Tibial nerve (tissue), 4 donors: ENCODE results near the gene PXDN. TPM values are rescaled to one million over a fixed set of nuclear protein-coding genes. Genes with fewer than 3 reads are reported as not detected.

Source experiments
- DNase-seq, 2 donors: peaks; one replicate each; pipeline ENCODE4 v3.0.0-alpha.2; 2019; ENCODE audit warnings: low spot score in 2 of 2
- H3K27ac ChIP-seq, 4 donors: fragments of 200-600 bp; sonication (generic) in 3 of 4; one replicate each; pipeline ENCODE4 v1.5.1; 2017 to 2019; ENCODE audit warnings: mild to moderate bottlenecking in 1 of 4
- H3K27me3 ChIP-seq, 2 donors: fragments of 200-600 bp; sonication (generic) in 1 of 2; one replicate each; pipeline versions ENCODE4 v1.5.1 to v1.6.0; 2017 to 2019
- H3K36me3 ChIP-seq, 3 donors: fragments of 200-600 bp; sonication (generic); one replicate each; pipeline ENCODE4 v1.5.1; 2018 to 2019
- H3K4me1 ChIP-seq, 4 donors: fragments of 200-600 bp; sonication (generic) in 3 of 4; one replicate each; pipeline ENCODE4 v1.5.1; 2017 to 2019
- H3K4me3 ChIP-seq, 4 donors: fragments of 200-600 bp; sonication (generic) in 3 of 4; one replicate each; pipeline ENCODE4 v1.5.1; 2017 to 2019; ENCODE audit warnings: mild to moderate bottlenecking in 1 of 4, moderate library complexity in 1 of 4
- H3K9me3 ChIP-seq, 4 donors: fragments of 200-600 bp; sonication (generic) in 3 of 4; one replicate each; pipeline ENCODE4 v1.5.1; 2017 to 2019
- EP300 ChIP-seq, 2 donors: sonication (generic); formaldehyde crosslinking; IDR thresholded peaks; one replicate each; pipeline ENCODE4 v1.6.1; 2017; ENCODE audit warnings: antibody characterized with exemption in 2 of 2, mild to moderate bottlenecking in 1 of 2
- POLR2A ChIP-seq, 2 donors: fragments of 450-650 bp; IDR thresholded peaks; one replicate each; pipeline ENCODE4 v1.6.1; 2017; ENCODE audit warnings: antibody characterized with exemption in 2 of 2, mild to moderate bottlenecking in 2 of 2, moderate library complexity in 2 of 2
- WGBS, 2 donors: methylation state at CpG; one replicate each; pipeline ENCODE4 v1.1.5; 2018; 5-methylcytosine and 5-hydroxymethylcytosine counted together
- total RNA-seq, 4 donors: library from RNA; depleted of rRNA; stranded (reverse); fragments of >200 nt; gene quantifications; one replicate each; pipeline ENCODE4 v1.1.0, GENCODE V29; 2016
- TF ChIP-seq, protein P1 (sequence below), 5 experiments: fragments of 200-600 bp in 3 of 5; fragments of 450-650 bp in 2 of 5; sonication (generic) in 3 of 5; IDR thresholded peaks; one replicate each; pipeline ENCODE4 v1.5.1; 2016 to 2019; ENCODE audit warnings: antibody characterized with exemption in 5 of 5, mild to moderate bottlenecking in 3 of 5, moderate library complexity in 2 of 5

PXDN gene
- total RNA-seq, 4 donors from 2014 or later, result 40.4 to 72.6 (median 52.4) TPM

DNA sequence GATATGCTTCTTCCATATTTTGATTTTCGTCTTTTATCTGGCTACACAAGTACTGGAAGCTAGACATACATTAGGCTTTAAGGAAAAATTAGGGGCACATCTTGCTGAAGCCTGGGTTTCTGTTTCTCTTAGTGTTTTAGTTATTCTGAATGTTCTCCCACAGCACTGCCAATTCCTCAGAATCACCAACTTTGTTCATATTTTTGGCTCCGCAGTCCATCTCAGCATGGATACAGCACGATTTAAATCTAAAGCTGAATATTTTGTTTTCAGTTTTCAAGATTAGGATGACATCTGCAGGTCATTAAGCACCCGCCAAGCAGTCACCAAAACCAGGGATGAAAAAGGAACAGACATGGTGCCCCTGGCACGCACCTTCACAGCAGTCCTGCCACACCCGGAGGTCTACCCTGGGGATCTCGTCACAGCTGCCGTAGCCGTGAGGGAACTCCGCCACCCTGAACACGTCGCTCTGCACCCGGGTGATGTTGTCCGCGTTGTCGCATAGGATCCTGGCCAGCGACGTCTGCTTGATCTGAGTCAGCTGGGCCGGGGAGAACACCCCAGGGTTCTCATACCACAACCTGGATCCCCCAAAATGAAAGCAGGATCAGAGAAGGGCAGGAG is 101.2 kb downstream of the PXDN start:
- DNase-seq, result no peak
- no peak overlapping the region for H3K4me3 ChIP-seq
- H3K36me3 ChIP-seq, result peaks cover 0 to 44% (median 0%) of the 10 kb centered on the region in 3 donors
- 79 to 87% methylated on average over 19 of the region's 19 CpGs for WGBS, 2 donors
- H3K27me3 ChIP-seq, result no peaks in the 10 kb centered on the region
- no peaks in the 10 kb centered on the region for H3K9me3 ChIP-seq
- TF ChIP-seq, protein P1, sequence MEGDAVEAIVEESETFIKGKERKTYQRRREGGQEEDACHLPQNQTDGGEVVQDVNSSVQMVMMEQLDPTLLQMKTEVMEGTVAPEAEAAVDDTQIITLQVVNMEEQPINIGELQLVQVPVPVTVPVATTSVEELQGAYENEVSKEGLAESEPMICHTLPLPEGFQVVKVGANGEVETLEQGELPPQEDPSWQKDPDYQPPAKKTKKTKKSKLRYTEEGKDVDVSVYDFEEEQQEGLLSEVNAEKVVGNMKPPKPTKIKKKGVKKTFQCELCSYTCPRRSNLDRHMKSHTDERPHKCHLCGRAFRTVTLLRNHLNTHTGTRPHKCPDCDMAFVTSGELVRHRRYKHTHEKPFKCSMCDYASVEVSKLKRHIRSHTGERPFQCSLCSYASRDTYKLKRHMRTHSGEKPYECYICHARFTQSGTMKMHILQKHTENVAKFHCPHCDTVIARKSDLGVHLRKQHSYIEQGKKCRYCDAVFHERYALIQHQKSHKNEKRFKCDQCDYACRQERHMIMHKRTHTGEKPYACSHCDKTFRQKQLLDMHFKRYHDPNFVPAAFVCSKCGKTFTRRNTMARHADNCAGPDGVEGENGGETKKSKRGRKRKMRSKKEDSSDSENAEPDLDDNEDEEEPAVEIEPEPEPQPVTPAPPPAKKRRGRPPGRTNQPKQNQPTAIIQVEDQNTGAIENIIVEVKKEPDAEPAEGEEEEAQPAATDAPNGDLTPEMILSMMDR (IDR thresholded peaks at IDR 0.05), result no peak
- TF ChIP-seq EP300 (IDR thresholded peaks at IDR 0.05) (no peak), POLR2A (IDR thresholded peaks at IDR 0.05) (no peak)
- peak overlapping the region; percentile 53 to 84 (median 72) for H3K27ac ChIP-seq
- H3K4me1 ChIP-seq, result peaks cover 0 to 26% (median 5%) of the 10 kb centered on the region in 4 donors

DNA sequence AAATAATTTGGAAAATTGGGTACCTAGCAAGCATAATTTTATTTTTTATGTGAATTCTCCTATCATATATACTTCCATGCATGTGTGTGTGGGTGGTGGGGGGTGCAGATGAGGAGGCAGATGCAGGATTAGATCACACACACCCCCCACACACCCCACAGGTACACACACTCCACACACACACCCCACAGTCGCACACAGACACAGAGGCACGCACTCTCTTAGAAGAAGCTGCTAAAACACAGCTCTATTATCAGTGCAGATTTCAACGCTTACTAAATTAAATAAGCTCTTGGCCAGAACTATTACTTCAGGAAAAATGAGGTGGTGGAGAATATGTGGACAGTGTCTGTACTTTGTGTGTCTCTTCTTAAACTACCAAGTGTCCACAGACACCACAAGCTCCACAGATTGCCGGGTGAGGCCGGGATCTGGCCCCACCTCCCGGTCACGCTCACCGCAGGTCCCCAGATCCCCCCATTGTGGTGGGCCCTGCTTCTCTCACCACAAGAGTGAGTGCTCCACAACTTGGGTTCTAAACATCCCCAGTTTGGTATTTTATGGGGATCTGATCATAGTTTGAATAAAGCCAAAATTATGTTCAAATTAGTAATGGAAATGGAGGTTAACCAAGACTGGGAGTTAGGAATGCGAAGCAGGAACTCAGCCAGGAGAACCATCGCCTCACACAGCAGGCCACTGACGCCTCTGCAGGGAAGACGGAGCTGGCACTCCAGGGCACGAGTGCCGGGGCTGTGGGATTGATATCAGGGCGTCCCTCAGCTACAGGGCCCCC is 102.1 kb downstream of the PXDN start:
- Histone ChIP-seq H3K4me1 (peaks cover 0 to 26% (median 5%) of the 10 kb centered on the region in 4 donors), H3K9me3 (no peaks in the 10 kb centered on the region), H3K36me3 (peaks cover 0 to 42% (median 0%) of the 10 kb centered on the region in 3 donors), H3K27ac (peak overlapping the region; percentile 53 to 84 (median 72)), H3K4me3 (no peak overlapping the region), H3K27me3 (no peaks in the 10 kb centered on the region)
- no peak for DNase-seq
- TF ChIP-seq, protein P1 (IDR thresholded peaks at IDR 0.05), result no peak
- TF ChIP-seq EP300 (IDR thresholded peaks at IDR 0.05) (no peak), POLR2A (IDR thresholded peaks at IDR 0.05) (no peak)
- WGBS, 2 donors, result 61 to 65% methylated on average over 15 of the region's 15 CpGs

DNA sequence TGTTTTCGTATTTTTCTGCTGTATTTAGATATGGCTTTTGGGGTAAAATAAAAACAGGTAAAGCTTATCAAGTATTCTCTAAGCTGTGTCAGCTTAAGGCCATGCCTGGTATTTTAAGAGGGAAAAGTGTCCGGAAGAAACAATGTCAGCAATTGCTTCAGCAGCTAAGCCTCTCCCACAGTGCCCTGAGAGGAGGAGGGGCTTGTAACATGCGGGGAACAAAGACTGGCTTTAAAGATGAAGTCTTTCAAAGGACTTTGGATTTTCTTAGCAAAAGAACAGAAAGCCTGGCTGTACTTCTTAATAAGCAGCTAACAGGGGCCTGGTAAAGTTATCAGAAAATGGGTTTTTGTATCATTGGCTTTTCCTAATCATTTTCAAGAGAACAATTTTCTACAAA is 102.8 kb downstream of the PXDN start:
- Histone ChIP-seq H3K4me1 (peaks cover 0 to 26% (median 5%) of the 10 kb centered on the region in 4 donors), H3K27ac (peak overlapping the region; percentile 53 to 84 (median 72)), H3K4me3 (no peak overlapping the region), H3K27me3 (no peaks in the 10 kb centered on the region), H3K36me3 (peaks cover 0 to 49% (median 0%) of the 10 kb centered on the region in 3 donors), H3K9me3 (no peaks in the 10 kb centered on the region)
- DNase-seq, result no peak
- WGBS, 2 donors, result 39 to 40% methylated on average over 3 of the region's 3 CpGs
- TF ChIP-seq, protein P1 (IDR thresholded peaks at IDR 0.05), result no peak
- peak; percentile 42 to 48 for TF ChIP-seq EP300 (IDR thresholded peaks at IDR 0.05)

DNA sequence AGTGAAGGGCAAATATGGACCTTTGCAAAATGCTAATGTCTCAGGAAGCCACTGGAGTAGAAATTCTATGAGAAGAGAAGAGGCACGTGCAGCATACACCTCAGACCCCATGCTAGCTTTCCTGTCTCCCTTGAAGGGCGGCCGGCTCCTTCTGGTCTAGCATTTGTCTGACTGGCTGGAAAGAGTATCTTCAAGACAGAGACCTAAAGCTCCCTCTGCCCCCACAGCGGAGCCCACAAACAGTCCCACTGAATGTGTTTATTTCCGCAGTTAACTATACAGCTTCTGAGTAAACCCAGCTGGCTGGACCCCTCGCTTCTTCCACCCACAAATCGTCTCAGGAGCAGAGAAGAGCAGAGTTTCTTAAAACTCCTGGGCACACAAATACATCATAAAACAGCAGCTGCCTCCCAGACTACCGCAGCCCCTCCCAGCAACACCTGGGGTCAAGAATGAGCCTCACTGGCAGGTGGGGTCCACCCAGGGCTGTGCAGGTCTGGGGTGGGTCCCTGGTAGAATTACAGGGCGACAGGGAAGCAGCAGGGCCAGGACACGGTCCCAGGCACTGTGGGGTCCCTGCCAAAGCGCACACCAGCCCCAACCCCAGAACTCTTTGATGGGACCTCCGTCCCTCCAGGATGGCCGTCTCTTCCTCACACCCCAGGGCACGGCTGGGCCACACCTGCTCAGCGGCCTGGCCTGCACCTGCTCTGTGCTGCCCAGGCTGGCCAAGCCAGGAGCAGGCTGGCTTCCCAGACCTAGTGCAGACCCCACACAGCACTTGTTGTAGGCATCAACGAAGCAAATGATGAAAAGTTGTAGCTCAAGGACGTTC is 103.8 kb downstream of the PXDN start:
- Histone ChIP-seq H3K4me3 (no peak overlapping the region), H3K9me3 (no peaks in the 10 kb centered on the region), H3K27me3 (no peaks in the 10 kb centered on the region), H3K4me1 (peaks cover 0 to 26% (median 5%) of the 10 kb centered on the region in 4 donors), H3K36me3 (peaks cover 0 to 59% (median 0%) of the 10 kb centered on the region in 3 donors), H3K27ac (peak overlapping the region; percentile 41 to 84 (median 72))
- TF ChIP-seq EP300 (IDR thresholded peaks at IDR 0.05) (no peak), POLR2A (IDR thresholded peaks at IDR 0.05) (no peak)
- TF ChIP-seq, protein P1 (IDR thresholded peaks at IDR 0.05), result no peak
- DNase-seq, result no peak
- 91 to 92% methylated on average over 16 to 17 of the region's 17 CpGs for WGBS, 2 donors
